Upper lobe of right lung (tissue), 1 donor: ENCODE results near the gene MEP1B. TPM values are rescaled to one million over a fixed set of nuclear protein-coding genes. Genes with fewer than 3 reads are reported as not detected.

Experiments used
- ATAC-seq: fragments of 200-7000 bp; cut with Tn5 transposase; one replicate; pipeline ENCODE4 v1.9.1; 2020; ENCODE audit warnings: mild to moderate bottlenecking, moderate library complexity
- DNase-seq: peaks from one replicate; pipeline ENCODE4 v3.0.0-alpha.2; 2020
- H3K27ac ChIP-seq: fragments of 200-600 bp; one replicate; pipeline ENCODE4 v1.8.0; 2022
- H3K27me3 ChIP-seq: fragments of 200-600 bp; one replicate; pipeline ENCODE4 v1.8.0; 2022; ENCODE audit warnings: mild to moderate bottlenecking
- H3K36me3 ChIP-seq: fragments of 200-600 bp; one replicate; pipeline ENCODE4 v1.8.0; 2022
- H3K4me1 ChIP-seq: fragments of 200-600 bp; one replicate; pipeline ENCODE4 v1.8.0; 2022
- H3K4me3 ChIP-seq: fragments of 200-600 bp; one replicate; pipeline ENCODE4 v1.8.0; 2022; ENCODE audit warnings: mild to moderate bottlenecking
- H3K9me3 ChIP-seq: fragments of 200-600 bp; one replicate; pipeline ENCODE4 v1.8.0; 2022
- CTCF ChIP-seq: fragments of 200-600 bp; IDR thresholded peaks from one replicate; pipeline ENCODE4 v1.8.0; 2022; ENCODE audit warnings: antibody characterized with exemption
- intact Hi-C: fragments of 100-400 bp; cut with DNase I; formaldehyde crosslinking; loops from one replicate; pipeline ENCODE4 v1.11.0; 2022
- total RNA-seq: library from RNA; stranded (reverse); fragmentation: NEBNext Ultra II Directional; extraction: Animal tissue kit (Norgen Biotek cat#: 25700); gene quantifications from one replicate; pipeline ENCODE4 v1.2.1, GENCODE V29; 2021
- donor health status: DM: no; HTN: yes; CAD: no; lungs with severe emphysema.

Gene MEP1B
- total RNA-seq, 1 donor from 2014 or later = not detected

DNA sequence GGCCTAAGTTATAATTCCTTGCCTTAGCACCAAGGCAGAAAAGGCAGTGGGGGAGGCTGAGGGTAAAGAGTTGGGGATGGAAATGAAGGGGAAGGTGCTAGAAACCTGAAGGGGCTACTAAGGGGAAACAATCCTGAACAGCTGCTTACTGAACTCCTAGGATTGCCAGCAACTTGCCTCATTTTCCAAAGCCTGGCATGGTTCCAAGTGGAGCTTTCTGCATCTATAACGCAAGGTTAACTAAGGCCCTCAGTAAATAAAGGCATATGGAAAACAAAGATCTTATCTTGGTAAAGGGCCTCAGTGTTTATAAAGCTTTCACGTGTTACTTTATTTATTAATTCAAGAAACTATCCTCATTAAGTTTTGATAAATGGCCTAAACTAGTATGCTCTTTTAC is 10.9 kb downstream of the MEP1B start:
- H3K36me3 ChIP-seq = no peaks in the 10 kb centered on the region
- no peak overlapping the region for H3K4me3 ChIP-seq
- TF ChIP-seq CTCF = no peak
- H3K9me3 ChIP-seq = no peaks in the 10 kb centered on the region
- no peaks in the 10 kb centered on the region for H3K4me1 ChIP-seq
- intact Hi-C loops = no loop called here
- no peaks in the 10 kb centered on the region for H3K27me3 ChIP-seq
- H3K27ac ChIP-seq = no peak overlapping the region
- ATAC-seq (no peak), DNase-seq (no peak)

DNA sequence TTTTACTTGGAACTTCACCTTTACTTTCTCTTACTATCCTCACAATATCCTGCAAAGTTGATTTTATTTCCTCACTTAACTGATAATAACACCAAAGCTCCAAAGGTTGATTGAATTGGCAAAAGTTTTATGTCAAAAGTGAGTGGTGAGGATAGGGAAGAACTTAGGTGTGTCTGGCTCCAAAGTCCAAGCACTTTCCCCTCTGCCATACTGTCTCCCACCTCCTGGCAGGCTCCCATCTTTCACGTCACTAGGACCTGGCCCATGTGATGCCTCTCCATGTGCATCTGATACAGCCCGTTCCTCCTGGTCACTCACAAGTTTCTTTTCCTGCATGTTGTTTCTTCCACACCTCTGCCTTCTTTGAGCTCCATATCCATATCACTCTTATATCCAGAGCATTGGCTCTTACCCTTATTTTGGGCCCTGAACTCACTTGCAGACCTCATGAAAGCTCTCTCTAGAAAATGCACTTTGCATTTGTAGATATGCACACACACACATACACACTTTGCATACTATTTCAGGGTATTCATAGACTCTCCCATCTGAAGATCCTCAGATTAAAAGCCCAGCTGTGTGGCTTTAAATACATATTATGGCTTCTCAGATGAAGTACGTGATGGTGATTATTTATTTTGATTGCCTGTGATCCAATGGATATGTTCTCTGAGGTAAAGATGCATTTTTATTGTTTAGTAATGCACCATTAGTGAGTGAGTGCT is 12.3 kb downstream of the MEP1B start:
- intact Hi-C loops = no loop called here
- Histone ChIP-seq H3K27me3 (no peaks in the 10 kb centered on the region), H3K9me3 (no peaks in the 10 kb centered on the region), H3K36me3 (no peaks in the 10 kb centered on the region), H3K4me3 (no peak overlapping the region), H3K4me1 (no peaks in the 10 kb centered on the region), H3K27ac (no peak overlapping the region)
- ATAC-seq (no peak), DNase-seq (no peak)
- TF ChIP-seq CTCF = no peak

GRCh38 chr18:32208023-32208422 is 18.2 kb downstream of the MEP1B start:
- no peaks in the 10 kb centered on the region for H3K4me1 ChIP-seq
- ATAC-seq (no peak), DNase-seq (no peak)
- TF ChIP-seq CTCF = no peak
- H3K9me3 ChIP-seq = no peaks in the 10 kb centered on the region
- intact Hi-C loops = no loop called here
- H3K27ac ChIP-seq = no peak overlapping the region
- H3K36me3 ChIP-seq = no peaks in the 10 kb centered on the region
- no peak overlapping the region for H3K4me3 ChIP-seq
- H3K27me3 ChIP-seq = no peaks in the 10 kb centered on the region

DNA sequence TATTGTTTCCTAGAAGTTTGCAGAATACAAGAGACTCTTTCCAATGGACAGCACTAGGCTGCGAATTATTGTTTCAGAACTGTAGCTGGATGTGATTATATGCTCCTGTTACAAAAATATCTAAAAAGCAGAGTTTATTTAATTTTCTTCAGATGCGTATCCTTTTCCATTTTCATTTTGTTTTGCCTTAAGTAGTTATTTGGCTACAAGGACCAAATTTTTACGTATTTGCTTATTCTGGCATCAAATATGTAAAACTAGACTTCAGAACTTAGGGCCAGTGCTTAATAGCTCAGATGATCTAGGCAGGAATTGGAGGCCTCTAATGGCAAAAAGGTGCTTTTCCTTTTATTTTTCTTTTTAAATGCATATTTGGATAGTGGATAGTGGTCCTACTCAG is 18.7 kb downstream of the MEP1B start:
- no peak for ATAC-seq
- TF ChIP-seq CTCF = no peak
- intact Hi-C loops = no loop called here

DNA sequence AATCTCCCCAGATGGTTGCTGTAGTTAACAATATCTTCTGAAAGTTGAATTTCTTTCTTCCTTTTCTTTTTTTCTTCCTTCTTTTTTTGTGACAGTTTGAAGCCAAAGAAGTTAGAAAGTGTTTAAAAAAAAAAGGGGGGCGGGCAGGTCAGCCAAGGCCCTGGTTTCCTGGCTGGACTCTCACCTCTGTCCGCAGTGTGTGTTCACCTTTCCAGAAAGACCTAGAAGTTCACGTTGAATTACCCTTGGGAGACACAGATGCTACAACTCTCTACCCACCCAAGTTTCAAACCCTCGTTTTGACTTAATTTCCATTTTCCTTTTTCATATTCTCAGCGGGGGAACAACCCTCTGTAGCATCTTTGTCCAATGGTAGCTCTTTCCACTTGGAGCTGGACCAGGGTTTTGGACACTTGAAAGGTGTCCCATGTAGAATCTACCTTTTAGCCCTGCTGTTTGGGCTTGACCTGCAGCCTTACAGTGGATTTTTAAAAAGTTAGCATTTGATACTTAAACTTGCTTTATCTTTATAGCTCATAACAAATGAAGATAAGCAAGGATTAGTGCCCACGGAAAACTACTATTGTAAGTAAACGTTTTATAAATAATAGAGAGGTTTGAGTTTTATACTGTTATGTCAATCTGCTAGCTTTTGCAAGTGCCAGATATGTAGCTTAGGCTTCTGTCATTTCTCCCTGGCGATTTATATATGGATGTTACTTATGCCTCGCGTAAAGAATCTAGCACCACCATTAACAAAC is 20.0 kb downstream of the MEP1B start:
- Histone ChIP-seq H3K27me3 (no peaks in the 10 kb centered on the region), H3K27ac (no peak overlapping the region), H3K4me3 (no peak overlapping the region), H3K36me3 (no peaks in the 10 kb centered on the region), H3K9me3 (no peaks in the 10 kb centered on the region), H3K4me1 (no peaks in the 10 kb centered on the region)
- intact Hi-C loops = no loop called here
- TF ChIP-seq CTCF = no peak
- no peak for DNase-seq
- ATAC-seq = no peak

More for the DNA sequence above, 18.7 kb downstream of the MEP1B start:
- no peaks in the 10 kb centered on the region for H3K36me3 ChIP-seq
- H3K4me3 ChIP-seq = no peak overlapping the region
- DNase-seq = no peak
- H3K9me3 ChIP-seq = no peaks in the 10 kb centered on the region
- no peaks in the 10 kb centered on the region for H3K4me1 ChIP-seq
- H3K27ac ChIP-seq = no peak overlapping the region
- H3K27me3 ChIP-seq = no peaks in the 10 kb centered on the region
